SK-N-SH (cell line): ENCODE measurements around the gene PSMA5. TPM values are rescaled to one million over a fixed set of nuclear protein-coding genes. Genes with fewer than 3 reads are reported as not detected.

ENCODE experiments used
- CTCF ChIA-PET: fragments of 300-600, 350-600 bp; formaldehyde crosslinking; extraction: SDS; loops from one replicate; lab custom pipeline; 2021; lab: Yijun Ruan, JAX
- POLR2A ChIA-PET: fragments of 350-600 bp; sonication (Branson Sonifier 250); formaldehyde crosslinking; extraction: SDS; loops from one replicate; lab custom pipeline; 2020; ENCODE audit warnings: antibody characterized with exemption, inconsistent platforms; lab: Yijun Ruan, JAX
- DNase-seq: peaks from one replicate; pipeline ENCODE4 v3.0.0; 2012
- H2AFZ ChIP-seq: fragments of 200-600 bp; sonication (generic); 2 replicates; pipeline ENCODE4 v1.8.1; 2016; ENCODE audit warnings: antibody characterized with exemption, mild to moderate bottlenecking, low read depth
- H3F3A ChIP-seq: fragments of 200-600 bp; sonication (generic); replicated peaks from 2 replicates; pipeline ENCODE3; 2016; ENCODE audit warnings: antibody characterized with exemption, mild to moderate bottlenecking; ENCODE audit not compliant: insufficient read depth
- H3K27ac ChIP-seq, 2 experiments: fragments of 200-500 bp in 1 of 2; fragments of 200-600 bp in 1 of 2; sonication (Bioruptor generic) in 1 of 2; sonication (generic), shearing (Covaris generic) in 1 of 2; 2 replicates each; pipeline versions ENCODE4 v1.5.1 to v1.6.1; 2014 to 2016; ENCODE audit warnings: low read depth in 2 of 2, inconsistent platforms in 1 of 2, low read length in 1 of 2, mild to moderate bottlenecking in 1 of 2, mixed read lengths in 1 of 2
- H3K27me3 ChIP-seq: fragments of 200-600 bp; sonication (generic), shearing (Covaris generic); 2 replicates; pipeline ENCODE4 v1.6.1; 2016; ENCODE audit warnings: mixed run types; ENCODE audit not compliant: insufficient read depth
- H3K36me3 ChIP-seq, 2 experiments: fragments of 200-500 bp in 1 of 2; fragments of 200-600 bp in 1 of 2; sonication (Bioruptor generic) in 1 of 2; sonication (generic) in 1 of 2; replicated peaks in 1 of 2; 2 replicates each; pipeline versions ENCODE3 to v1.5.1; 2014 to 2016; ENCODE audit warnings: low read length in 1 of 2, mild to moderate bottlenecking in 1 of 2; ENCODE audit not compliant: insufficient read depth in 2 of 2, control insufficient read depth in 1 of 2
- H3K4me1 ChIP-seq, 2 experiments: fragments of 200-500 bp in 1 of 2; fragments of 200-600 bp in 1 of 2; sonication (Bioruptor generic) in 1 of 2; sonication (generic), shearing (Covaris generic) in 1 of 2; 2 replicates each; pipeline versions ENCODE4 v1.5.1 to v1.6.1; 2014 to 2016; ENCODE audit warnings: low read depth in 1 of 2, low read length in 1 of 2, mixed run types in 1 of 2; ENCODE audit not compliant: insufficient read depth in 2 of 2, control insufficient read depth in 1 of 2
- H3K4me2 ChIP-seq: fragments of 200-600 bp; sonication (generic), shearing (Covaris generic); 2 replicates; pipeline ENCODE4 v1.6.1; 2017; ENCODE audit warnings: mixed run types
- H3K4me3 ChIP-seq, 2 experiments: fragments of 200-500 bp in 1 of 2; fragments of 200-600 bp in 1 of 2; sonication (Bioruptor generic) in 1 of 2; sonication (generic), shearing (Covaris generic) in 1 of 2; 2 replicates each; pipeline versions ENCODE4 v1.5.1 to v1.8.1; 2014 to 2016; ENCODE audit warnings: low read depth in 2 of 2, inconsistent platforms in 1 of 2, low read length in 1 of 2, mild to moderate bottlenecking in 1 of 2, mixed read lengths in 1 of 2, moderate library complexity in 1 of 2
- H3K79me2 ChIP-seq: fragments of 200-600 bp; sonication (generic); 2 replicates; pipeline ENCODE4 v1.8.1; 2017; ENCODE audit warnings: mild to moderate bottlenecking; ENCODE audit not compliant: insufficient read depth
- H3K9ac ChIP-seq: fragments of 200-600 bp; sonication (generic); 2 replicates; pipeline ENCODE4 v1.6.1; 2017; ENCODE audit warnings: mixed run types
- H3K9me2 ChIP-seq: fragments of 200-600 bp; sonication (generic); 2 replicates; pipeline ENCODE4 v1.6.1; 2017; ENCODE audit warnings: mixed run types
- H3K9me3 ChIP-seq: fragments of 200-600 bp; sonication (generic); 2 replicates; pipeline ENCODE4 v1.6.1; 2017; ENCODE audit warnings: mixed run types, mild to moderate bottlenecking, moderate library complexity
- H4K20me1 ChIP-seq: fragments of 200-600 bp; sonication (generic); 2 replicates; pipeline ENCODE4 v1.6.1; 2017; ENCODE audit warnings: mild to moderate bottlenecking, mixed run types; ENCODE audit not compliant: insufficient read depth
- CHD2 ChIP-seq: fragments of 150-350 bp; IDR thresholded peaks from 2 replicates; pipeline ENCODE4 v1.6.1; 2018; ENCODE audit warnings: low read length; ENCODE audit not compliant: partially characterized antibody
- FOSL2 ChIP-seq: IDR thresholded peaks from 2 replicates; pipeline ENCODE4 v1.4.0; 2012; ENCODE audit warnings: low read depth, mild to moderate bottlenecking, moderate library complexity, borderline replicate concordance
- FOXM1 ChIP-seq: IDR thresholded peaks from 2 replicates; pipeline ENCODE4 v1.4.0; 2012; ENCODE audit warnings: low read depth, mild to moderate bottlenecking
- GABPA ChIP-seq: IDR thresholded peaks from 2 replicates; pipeline ENCODE4 v1.4.0; 2012; ENCODE audit warnings: low read depth, mild to moderate bottlenecking
- JUND ChIP-seq: IDR thresholded peaks from 2 replicates; pipeline ENCODE4 v1.4.0; 2012
- MEF2A ChIP-seq: IDR thresholded peaks from 2 replicates; pipeline ENCODE4 v1.4.0; 2012; ENCODE audit warnings: low read depth, borderline replicate concordance
- MXI1 ChIP-seq: IDR thresholded peaks from 2 replicates; pipeline ENCODE4 v1.6.1; 2012; ENCODE audit warnings: mild to moderate bottlenecking, low read depth, low read length, improper control_type of control experiment
- NFIC ChIP-seq: IDR thresholded peaks from 2 replicates; pipeline ENCODE4 v1.4.0; 2012; ENCODE audit warnings: borderline replicate concordance
- POLR2AphosphoS5 ChIP-seq: IDR thresholded peaks from 2 replicates; pipeline ENCODE4 v1.6.1; 2012; ENCODE audit warnings: low read depth, low read length
- RCOR1 ChIP-seq: fragments of 150-350 bp; IDR thresholded peaks from 2 replicates; pipeline ENCODE4 v1.6.1; 2017; ENCODE audit warnings: antibody characterized with exemption, low read length
- RFX5 ChIP-seq: IDR thresholded peaks from 2 replicates; pipeline ENCODE4 v1.6.1; 2012; ENCODE audit warnings: mild to moderate bottlenecking, improper control_type of control experiment, low read length
- RXRA ChIP-seq: IDR thresholded peaks from 2 replicates; pipeline ENCODE4 v1.4.0; 2012; ENCODE audit warnings: low read depth, mild to moderate bottlenecking, borderline replicate concordance
- SMC3 ChIP-seq: IDR thresholded peaks from 2 replicates; pipeline ENCODE4 v1.6.1; 2012; ENCODE audit warnings: low read depth, low read length, improper control_type of control experiment
- TAF1 ChIP-seq: IDR thresholded peaks from 2 replicates; pipeline ENCODE4 v1.6.1; 2012; ENCODE audit warnings: low read depth, mild to moderate bottlenecking, low read length, moderate library complexity, borderline replicate concordance
- TCF12 ChIP-seq: IDR thresholded peaks from 2 replicates; pipeline ENCODE4 v1.4.0; 2012
- TEAD4 ChIP-seq: IDR thresholded peaks from 2 replicates; pipeline ENCODE4 v1.4.0; 2012; ENCODE audit warnings: mild to moderate bottlenecking, borderline replicate concordance; ENCODE audit not compliant: insufficient read depth
- WGBS: methylation state at CpG from one replicate; pipeline ENCODE4 v1.1.6; 2017; ENCODE audit warnings: low lambda C conversion rate; 5-methylcytosine and 5-hydroxymethylcytosine counted together
- polyA plus RNA-seq, 3 experiments: library from polyadenylated mRNA; depleted of rRNA; stranded (reverse); fragments of >200 nt; gene quantifications; 2 replicates each; pipeline ENCODE4 v1.2.3, GENCODE V29; 2012
- TF ChIP-seq, protein P1 (sequence below): IDR thresholded peaks from 2 replicates; pipeline ENCODE4 v1.4.0; 2012; ENCODE audit warnings: low read depth
- TF ChIP-seq, protein P2 (sequence below): fragments of 150-350 bp; IDR thresholded peaks from 2 replicates; pipeline ENCODE4 v1.6.1; 2017; ENCODE audit warnings: antibody characterized with exemption, low read length, low read depth, borderline replicate concordance
- TF ChIP-seq, protein P3 (sequence below): IDR thresholded peaks from 2 replicates; pipeline ENCODE4 v1.4.0; 2012; ENCODE audit warnings: low read depth, borderline replicate concordance
- TF ChIP-seq, protein P4 (sequence below): IDR thresholded peaks from 2 replicates; pipeline ENCODE4; 2012
- TF ChIP-seq, protein P5 (sequence below): IDR thresholded peaks from 2 replicates; pipeline ENCODE4 v1.4.0; 2012; ENCODE audit warnings: low read depth, borderline replicate concordance
- TF ChIP-seq, protein P6 (sequence below): fragments of 200-600 bp; sonication (generic); IDR thresholded peaks from 2 replicates; pipeline ENCODE4 v1.6.1; 2017; ENCODE audit warnings: antibody characterized with exemption, mild to moderate bottlenecking, moderate library complexity

PSMA5 gene
- polyA plus RNA-seq, 1 of the 3 experiments (the other 2 are of a cell fraction) = 118 TPM

DNA sequence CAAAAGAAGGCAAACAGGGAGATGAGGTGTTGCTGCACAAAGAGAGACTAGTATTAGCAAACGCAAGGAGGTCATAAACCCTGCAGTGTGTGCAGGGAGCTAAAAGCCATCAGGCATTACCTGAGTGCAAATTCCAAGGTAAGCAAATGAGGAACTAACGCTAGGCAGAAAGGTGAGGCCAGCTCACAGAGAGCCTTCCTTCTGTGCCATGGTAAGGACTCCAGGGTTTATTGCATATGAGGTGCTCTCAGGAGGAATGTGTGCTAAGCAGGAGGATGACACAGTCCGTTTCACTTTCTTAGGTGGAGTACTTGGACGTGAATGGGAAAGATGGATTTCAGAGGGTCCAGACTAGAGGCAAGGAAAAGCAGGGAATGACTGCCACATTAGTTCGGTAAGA lies 74.8 kb downstream of the PSMA5 start:
- no peak for DNase-seq
- H4K20me1 ChIP-seq = no peaks in the 10 kb centered on the region
- H3K4me3 ChIP-seq = no peak overlapping the region
- no peaks in the 10 kb centered on the region for H3K9me3 ChIP-seq
- H3K27ac ChIP-seq = no peak overlapping the region
- no peak for TF ChIP-seq NFIC
- TF ChIP-seq, protein P1, sequence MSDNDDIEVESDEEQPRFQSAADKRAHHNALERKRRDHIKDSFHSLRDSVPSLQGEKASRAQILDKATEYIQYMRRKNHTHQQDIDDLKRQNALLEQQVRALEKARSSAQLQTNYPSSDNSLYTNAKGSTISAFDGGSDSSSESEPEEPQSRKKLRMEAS = no peak
- TF ChIP-seq TEAD4 = no peak
- no peak for TF ChIP-seq TCF12
- TF ChIP-seq, protein P2, sequence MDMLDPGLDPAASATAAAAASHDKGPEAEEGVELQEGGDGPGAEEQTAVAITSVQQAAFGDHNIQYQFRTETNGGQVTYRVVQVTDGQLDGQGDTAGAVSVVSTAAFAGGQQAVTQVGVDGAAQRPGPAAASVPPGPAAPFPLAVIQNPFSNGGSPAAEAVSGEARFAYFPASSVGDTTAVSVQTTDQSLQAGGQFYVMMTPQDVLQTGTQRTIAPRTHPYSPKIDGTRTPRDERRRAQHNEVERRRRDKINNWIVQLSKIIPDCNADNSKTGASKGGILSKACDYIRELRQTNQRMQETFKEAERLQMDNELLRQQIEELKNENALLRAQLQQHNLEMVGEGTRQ = no peak
- no peak for TF ChIP-seq POLR2AphosphoS5
- no peak for TF ChIP-seq RCOR1
- TF ChIP-seq GABPA = no peak
- TF ChIP-seq CHD2 = no peak
- no peak for TF ChIP-seq FOXM1
- TF ChIP-seq MXI1 = no peak
- TF ChIP-seq JUND = no peak
- TF ChIP-seq, protein P3, sequence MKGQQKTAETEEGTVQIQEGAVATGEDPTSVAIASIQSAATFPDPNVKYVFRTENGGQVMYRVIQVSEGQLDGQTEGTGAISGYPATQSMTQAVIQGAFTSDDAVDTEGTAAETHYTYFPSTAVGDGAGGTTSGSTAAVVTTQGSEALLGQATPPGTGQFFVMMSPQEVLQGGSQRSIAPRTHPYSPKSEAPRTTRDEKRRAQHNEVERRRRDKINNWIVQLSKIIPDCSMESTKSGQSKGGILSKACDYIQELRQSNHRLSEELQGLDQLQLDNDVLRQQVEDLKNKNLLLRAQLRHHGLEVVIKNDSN = no peak
- TF ChIP-seq SMC3 = no peak
- TF ChIP-seq TAF1 = no peak
- TF ChIP-seq, all 33 proteins: peak for 0
- no peak overlapping the region for H3K4me2 ChIP-seq
- no peaks in the 10 kb centered on the region for H3K4me1 ChIP-seq
- 97% methylated on average over 5 of the region's 5 CpGs for WGBS
- no peaks in the 10 kb centered on the region for H3K9me2 ChIP-seq
- ChIA-PET POLR2A (no interaction called here), CTCF (interaction anchor here (0.8 to 1.4 kb wide), 2 partner anchors 33 to 181 kb away, joined by 3 read pairs; no protein-coding TSS in a partner anchor)
- no peak overlapping the region for H2AFZ ChIP-seq
- H3F3A ChIP-seq = no peaks in the 10 kb centered on the region
- no peaks in the 10 kb centered on the region for H3K27me3 ChIP-seq
- H3K79me2 ChIP-seq = no peaks in the 10 kb centered on the region
- H3K9ac ChIP-seq = no peak overlapping the region
- peaks cover 6 to 21% of the 10 kb centered on the region in 2 experiments for H3K36me3 ChIP-seq

DNA sequence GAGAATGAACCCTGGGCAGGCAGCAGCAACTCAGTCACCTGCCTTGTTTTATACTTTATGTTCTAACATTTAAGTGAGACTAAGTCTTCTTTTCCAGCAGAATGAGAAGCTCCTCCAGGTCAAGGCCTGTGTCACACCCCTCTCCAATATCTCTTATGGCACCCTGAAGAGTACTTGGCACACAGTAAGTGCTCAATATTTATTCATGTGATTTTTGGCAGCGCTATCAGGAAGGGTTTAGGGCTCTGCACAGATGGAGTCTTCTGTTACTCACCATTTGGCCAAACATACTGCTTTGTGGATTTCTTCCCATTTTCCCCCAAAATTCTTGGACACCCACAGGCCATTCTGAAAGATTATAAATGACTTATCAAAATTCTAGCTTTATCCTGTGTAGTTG lies 75.6 kb downstream of the PSMA5 start:
- Histone ChIP-seq H3K27me3 (no peaks in the 10 kb centered on the region), H2AFZ (no peak overlapping the region), H3K9ac (no peak overlapping the region), H3K9me3 (no peaks in the 10 kb centered on the region), H3K4me1 (no peaks in the 10 kb centered on the region), H3K9me2 (no peaks in the 10 kb centered on the region), H3K36me3 (peaks cover 6 to 21% of the 10 kb centered on the region in 2 experiments), H3F3A (no peaks in the 10 kb centered on the region), H3K4me3 (no peak overlapping the region), H4K20me1 (no peaks in the 10 kb centered on the region), H3K4me2 (no peak overlapping the region), H3K79me2 (no peaks in the 10 kb centered on the region), H3K27ac (no peak overlapping the region)
- no peak for DNase-seq
- 86% methylated on average over 1 of the region's 1 CpG for WGBS
- POLR2A ChIA-PET = no interaction called here
- CTCF ChIA-PET = interaction anchor here (1.4 to 1.9 kb wide), 2 partner anchors 48 to 182 kb away, joined by 3 to 6 read pairs; partner anchors contain the start of gene SORT1
- TF ChIP-seq, protein P4, sequence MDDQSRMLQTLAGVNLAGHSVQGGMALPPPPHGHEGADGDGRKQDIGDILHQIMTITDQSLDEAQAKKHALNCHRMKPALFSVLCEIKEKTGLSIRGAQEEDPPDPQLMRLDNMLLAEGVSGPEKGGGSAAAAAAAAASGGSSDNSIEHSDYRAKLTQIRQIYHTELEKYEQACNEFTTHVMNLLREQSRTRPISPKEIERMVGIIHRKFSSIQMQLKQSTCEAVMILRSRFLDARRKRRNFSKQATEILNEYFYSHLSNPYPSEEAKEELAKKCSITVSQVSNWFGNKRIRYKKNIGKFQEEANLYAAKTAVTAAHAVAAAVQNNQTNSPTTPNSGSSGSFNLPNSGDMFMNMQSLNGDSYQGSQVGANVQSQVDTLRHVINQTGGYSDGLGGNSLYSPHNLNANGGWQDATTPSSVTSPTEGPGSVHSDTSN = no peak
- TF ChIP-seq, protein P3 = no peak
- TF ChIP-seq RFX5 (no peak), FOSL2 (no peak), RXRA (no peak), POLR2AphosphoS5 (no peak), RCOR1 (no peak), SMC3 (no peak), MEF2A (no peak), TCF12 (no peak)
- TF ChIP-seq, protein P5, sequence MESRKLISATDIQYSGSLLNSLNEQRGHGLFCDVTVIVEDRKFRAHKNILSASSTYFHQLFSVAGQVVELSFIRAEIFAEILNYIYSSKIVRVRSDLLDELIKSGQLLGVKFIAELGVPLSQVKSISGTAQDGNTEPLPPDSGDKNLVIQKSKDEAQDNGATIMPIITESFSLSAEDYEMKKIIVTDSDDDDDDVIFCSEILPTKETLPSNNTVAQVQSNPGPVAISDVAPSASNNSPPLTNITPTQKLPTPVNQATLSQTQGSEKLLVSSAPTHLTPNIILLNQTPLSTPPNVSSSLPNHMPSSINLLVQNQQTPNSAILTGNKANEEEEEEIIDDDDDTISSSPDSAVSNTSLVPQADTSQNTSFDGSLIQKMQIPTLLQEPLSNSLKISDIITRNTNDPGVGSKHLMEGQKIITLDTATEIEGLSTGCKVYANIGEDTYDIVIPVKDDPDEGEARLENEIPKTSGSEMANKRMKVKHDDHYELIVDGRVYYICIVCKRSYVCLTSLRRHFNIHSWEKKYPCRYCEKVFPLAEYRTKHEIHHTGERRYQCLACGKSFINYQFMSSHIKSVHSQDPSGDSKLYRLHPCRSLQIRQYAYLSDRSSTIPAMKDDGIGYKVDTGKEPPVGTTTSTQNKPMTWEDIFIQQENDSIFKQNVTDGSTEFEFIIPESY = no peak
- TF ChIP-seq, protein P6, sequence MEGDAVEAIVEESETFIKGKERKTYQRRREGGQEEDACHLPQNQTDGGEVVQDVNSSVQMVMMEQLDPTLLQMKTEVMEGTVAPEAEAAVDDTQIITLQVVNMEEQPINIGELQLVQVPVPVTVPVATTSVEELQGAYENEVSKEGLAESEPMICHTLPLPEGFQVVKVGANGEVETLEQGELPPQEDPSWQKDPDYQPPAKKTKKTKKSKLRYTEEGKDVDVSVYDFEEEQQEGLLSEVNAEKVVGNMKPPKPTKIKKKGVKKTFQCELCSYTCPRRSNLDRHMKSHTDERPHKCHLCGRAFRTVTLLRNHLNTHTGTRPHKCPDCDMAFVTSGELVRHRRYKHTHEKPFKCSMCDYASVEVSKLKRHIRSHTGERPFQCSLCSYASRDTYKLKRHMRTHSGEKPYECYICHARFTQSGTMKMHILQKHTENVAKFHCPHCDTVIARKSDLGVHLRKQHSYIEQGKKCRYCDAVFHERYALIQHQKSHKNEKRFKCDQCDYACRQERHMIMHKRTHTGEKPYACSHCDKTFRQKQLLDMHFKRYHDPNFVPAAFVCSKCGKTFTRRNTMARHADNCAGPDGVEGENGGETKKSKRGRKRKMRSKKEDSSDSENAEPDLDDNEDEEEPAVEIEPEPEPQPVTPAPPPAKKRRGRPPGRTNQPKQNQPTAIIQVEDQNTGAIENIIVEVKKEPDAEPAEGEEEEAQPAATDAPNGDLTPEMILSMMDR = no peak
